NCI-H1436 treated with DMSO at 0.1 percent for 48 hours (cell line): ENCODE results near the gene MEGF11.
"Not testable (repeated sequence)": the region's sequence is repeated elsewhere in the genome, so short reads cannot be mapped to it uniquely, and the experiment has no call there.

Source experiments
- DNase-seq: peaks from one replicate; lab custom pipeline; 2025; lab: John Stamatoyannopoulos, UW

MEGF11 gene

GRCh38 chr15:66003129-66003528, 250.4 kb downstream of the MEGF11 start:
- DNase-seq, result not testable (repeated sequence)

DNA sequence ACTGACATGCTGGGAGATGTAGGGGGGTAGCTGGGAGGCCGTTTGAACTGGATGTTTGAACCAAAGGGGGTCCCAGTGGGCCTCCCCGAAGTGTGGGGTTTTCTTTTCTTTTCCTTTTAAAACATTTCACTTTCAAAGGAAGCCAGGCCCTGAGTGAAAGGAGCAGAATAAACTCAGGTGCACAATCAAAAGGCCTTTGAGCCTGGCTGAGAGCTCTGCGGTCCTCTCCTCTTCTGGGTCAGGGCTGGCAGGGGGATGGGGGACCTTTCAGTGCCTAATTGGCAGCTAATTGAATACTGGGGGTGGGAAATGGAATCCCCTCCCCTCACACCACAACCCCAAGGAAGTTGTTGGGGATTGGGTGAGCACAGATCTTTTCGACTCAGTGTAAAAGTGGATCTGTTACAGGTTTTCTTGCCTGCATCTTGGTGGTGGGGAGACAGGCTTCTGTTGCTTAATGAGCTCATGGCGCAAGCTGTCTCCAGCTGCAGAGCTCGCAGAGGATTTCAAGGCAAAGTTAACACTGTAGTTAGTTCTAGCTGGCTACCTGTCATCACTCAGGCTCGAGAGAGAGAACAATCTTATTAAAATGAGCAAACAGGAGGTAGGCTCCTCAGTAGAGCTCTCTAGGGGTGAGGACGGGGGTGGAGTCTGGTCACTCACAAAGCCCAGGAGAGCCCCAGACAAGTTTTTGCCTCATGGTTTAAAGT, 251.7 kb downstream of the MEGF11 start:
- no peak for DNase-seq

DNA sequence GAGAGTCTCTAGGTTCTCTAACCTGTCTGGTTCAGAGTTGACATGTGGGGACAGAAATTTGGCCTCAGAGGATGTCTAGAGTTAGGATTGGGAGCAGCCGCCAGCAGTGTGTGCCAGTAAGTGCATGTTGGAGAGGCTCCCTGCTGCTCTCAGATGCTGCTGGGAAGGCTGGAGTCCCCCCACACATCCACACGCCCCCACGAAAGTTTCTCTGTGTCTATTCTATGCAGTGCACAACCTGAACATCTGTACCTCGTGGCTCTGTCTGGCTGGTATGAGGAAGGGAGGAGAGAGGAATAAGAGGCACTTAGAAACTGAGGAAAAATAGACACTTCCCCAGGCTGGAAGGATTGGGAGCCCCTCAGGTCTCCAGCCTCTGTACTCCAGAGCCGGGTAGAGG, 252.5 kb downstream of the MEGF11 start:
- DNase-seq, result no peak

DNA sequence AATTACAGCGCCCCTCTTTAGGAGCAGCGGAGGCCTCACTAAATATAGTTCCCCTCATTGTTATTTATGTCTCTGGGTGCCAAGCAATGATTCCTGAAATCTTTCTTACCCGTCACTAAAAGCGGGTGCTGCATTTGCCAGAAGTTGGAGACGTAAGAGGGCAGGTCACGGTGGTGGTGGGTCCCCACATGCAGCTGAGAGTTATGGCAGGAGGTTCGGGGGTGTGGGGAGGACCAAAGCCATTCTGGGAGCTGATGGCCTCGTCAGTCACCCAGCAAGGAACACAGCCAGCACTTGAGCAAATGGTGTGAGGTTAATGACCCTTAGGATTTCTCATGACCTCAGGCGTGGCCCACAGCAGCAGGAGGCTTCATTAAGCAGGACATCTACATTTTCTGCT, 255.1 kb downstream of the MEGF11 start:
- no peak for DNase-seq

- no peak for DNase-seq
Observed at GRCh38 chr15:65996901-65997300, 256.6 kb downstream of the MEGF11 start.

GRCh38 chr15:65994832-65995231, 258.7 kb downstream of the MEGF11 start:
- DNase-seq, result no peak

- DNase-seq, result no peak
Observed at GRCh38 chr15:65993762-65994161, 259.8 kb downstream of the MEGF11 start.

DNA sequence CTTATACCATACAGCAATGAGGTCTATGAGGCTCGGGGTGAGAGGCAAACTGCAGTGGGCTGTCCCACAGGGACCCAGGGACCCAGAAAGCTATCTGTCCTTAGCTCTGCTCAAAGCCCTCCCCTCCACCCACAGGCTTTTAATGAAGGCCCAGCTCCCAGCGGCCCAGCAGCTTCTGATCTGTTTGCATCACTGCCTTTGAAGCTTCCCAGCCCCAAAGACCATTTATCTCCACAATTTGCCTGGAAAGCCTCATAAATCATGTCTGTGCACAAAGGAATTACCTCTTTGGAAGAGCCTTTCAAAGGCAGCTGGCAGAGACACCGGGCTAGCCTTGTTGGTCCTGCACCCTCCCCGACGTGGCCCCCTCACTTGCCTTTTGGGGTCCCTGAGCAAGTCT, 260.3 kb downstream of the MEGF11 start:
- DNase-seq, result no peak

- no peak for DNase-seq
Observed at GRCh38 chr15:65991721-65992483, 261.6 kb downstream of the MEGF11 start.

GRCh38 chr15:65990298-65990981, 263.1 kb downstream of the MEGF11 start:
- no peak for DNase-seq

DNA sequence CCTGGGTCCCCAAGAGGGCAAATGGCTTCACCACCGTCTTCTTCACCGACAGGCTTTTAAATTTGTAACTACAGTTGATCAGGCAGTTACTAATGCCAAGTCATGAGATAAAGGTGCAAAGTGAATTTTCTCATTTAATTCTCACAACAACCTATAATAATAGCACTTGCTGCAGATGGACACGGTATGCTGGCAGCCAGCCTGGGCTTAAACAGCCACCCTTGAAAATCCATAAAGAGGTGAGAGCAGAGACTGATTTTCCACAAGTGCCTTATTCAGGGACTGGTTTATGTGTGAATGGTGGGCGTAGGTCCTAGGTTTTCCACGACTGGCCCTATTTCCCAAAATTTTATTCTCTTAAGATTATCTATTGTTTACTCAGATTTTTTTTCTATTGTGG, 266.4 kb downstream of the MEGF11 start:
- no peak for DNase-seq

DNA sequence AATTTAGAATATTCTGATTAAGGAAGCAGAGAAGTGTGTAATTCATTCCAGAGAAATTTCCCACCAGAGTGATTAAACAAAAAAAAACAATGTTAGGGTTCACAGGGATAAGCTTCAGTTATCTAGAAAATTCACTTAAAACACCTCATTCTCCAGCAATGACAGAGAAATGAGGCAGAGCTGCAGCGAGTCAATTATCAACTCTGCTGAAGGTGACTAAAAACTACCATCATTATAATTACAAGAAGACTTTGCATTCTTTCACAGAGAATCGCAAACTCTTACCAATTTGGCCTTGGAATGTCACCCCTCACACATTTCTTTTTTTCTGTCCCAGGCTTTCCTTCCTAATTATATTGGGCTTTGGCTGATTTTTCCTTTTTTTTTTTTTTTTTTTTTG, 267.1 kb downstream of the MEGF11 start:
- DNase-seq, result no peak

- no peak for DNase-seq
Observed at GRCh38 chr15:65985387-65985786, 268.2 kb downstream of the MEGF11 start.

- no peak for DNase-seq
Observed at GRCh38 chr15:65982627-65983322, 270.8 kb downstream of the MEGF11 start.

- no peak for DNase-seq
Observed at GRCh38 chr15:65981837-65982626, 271.5 kb downstream of the MEGF11 start.

- no peak for DNase-seq
Observed at GRCh38 chr15:65980824-65981456, 272.6 kb downstream of the MEGF11 start.

GRCh38 chr15:65979837-65980236, 273.7 kb downstream of the MEGF11 start:
- no peak for DNase-seq

DNA sequence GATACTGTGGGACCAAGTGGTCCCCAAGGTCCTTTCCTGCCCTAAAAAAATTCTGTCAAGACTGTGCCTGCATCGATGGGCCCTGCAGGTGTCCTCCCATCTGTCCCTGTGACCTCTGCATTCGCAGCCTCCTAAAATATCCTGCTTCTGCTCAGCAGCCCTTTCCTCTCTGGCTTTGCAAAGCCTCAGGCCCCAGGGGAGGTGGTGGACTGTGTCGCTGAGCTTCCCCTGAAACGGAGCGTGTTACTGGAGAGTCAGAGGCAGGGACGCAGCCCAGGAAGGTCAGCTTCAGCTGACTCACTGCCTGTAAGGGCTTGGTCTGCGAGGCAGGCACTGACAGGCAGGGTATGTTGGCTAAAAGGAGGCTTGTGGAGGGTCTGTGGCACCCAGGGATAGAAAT, 274.2 kb downstream of the MEGF11 start:
- DNase-seq, result no peak

- DNase-seq, result no peak
Observed at GRCh38 chr15:65978110-65978509, 275.4 kb downstream of the MEGF11 start.

DNA sequence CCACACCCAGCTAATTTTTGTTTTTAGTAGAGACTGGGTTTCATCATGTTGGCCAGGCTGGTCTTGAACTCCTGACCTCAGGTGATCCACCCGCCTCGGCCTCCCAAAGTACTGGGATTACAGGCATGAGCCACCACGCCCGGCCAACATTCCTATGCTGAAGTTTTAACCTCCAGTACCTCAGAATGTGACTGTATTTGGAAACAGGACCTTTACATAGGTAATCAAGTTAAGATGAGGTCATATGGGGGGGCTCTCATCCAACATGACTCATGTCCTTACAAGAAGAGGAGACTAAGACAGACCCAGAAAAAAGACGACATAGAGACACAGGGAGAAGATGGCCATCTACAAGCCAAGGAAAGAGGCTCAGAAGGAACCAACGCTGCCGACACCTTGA, 277.4 kb downstream of the MEGF11 start:
- DNase-seq, result not testable (repeated sequence)

DNA sequence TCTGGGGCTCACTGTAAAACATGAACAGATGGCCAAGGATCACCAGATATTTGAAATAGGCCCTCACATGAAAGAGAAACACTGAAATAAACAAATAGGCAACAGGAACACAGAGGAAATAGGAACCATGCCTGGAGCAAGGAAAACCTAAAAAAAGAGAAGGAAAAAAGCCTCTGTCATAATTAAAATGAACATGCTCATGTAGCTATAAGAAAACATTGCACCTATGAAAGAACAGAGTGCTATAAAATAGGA, 281.9 kb downstream of the MEGF11 start:
- DNase-seq, result no peak
